ENCODE measurements around the gene BDKRB2.

The BDKRB2 gene

GRCh38 chr14:96245710-96246538 is 41.3 kb downstream of the BDKRB2 start:
- Histone ChIP-seq H3K27me3 (ENCODE audit: low read depth, low read length) (peaks cover 19% of the 10 kb centered on the region; the same call in 1 of the 2 replicates), H4K20me1 (ENCODE audit: insufficient read depth, low read length) (no peaks in the 10 kb centered on the region), H3K4me2 (ENCODE audit: low read length) (no peak overlapping the region), H3K4me1 (ENCODE audit: low read length) (no peaks in the 10 kb centered on the region), H3K27ac (ENCODE audit: low read length) (no peak overlapping the region), H3K79me2 (ENCODE audit: low read length) (no peaks in the 10 kb centered on the region), H3K9ac (ENCODE audit: low read length) (no peak overlapping the region), H3K4me3 (ENCODE audit: low read length) (no peak overlapping the region), H2AFZ (ENCODE audit: low read depth, low read length) (no peak overlapping the region), H3K36me3 (replicated peaks; ENCODE audit: low read depth, low read length) (no peaks in the 10 kb centered on the region), H3K9me3 (ENCODE audit: insufficient read depth, low read length) (no peaks in the 10 kb centered on the region)
- TF ChIP-seq EZH2phosphoT487 (IDR thresholded peaks at IDR 0.05; ENCODE audit: low read depth), result no peak
- TF ChIP-seq, protein P1, sequence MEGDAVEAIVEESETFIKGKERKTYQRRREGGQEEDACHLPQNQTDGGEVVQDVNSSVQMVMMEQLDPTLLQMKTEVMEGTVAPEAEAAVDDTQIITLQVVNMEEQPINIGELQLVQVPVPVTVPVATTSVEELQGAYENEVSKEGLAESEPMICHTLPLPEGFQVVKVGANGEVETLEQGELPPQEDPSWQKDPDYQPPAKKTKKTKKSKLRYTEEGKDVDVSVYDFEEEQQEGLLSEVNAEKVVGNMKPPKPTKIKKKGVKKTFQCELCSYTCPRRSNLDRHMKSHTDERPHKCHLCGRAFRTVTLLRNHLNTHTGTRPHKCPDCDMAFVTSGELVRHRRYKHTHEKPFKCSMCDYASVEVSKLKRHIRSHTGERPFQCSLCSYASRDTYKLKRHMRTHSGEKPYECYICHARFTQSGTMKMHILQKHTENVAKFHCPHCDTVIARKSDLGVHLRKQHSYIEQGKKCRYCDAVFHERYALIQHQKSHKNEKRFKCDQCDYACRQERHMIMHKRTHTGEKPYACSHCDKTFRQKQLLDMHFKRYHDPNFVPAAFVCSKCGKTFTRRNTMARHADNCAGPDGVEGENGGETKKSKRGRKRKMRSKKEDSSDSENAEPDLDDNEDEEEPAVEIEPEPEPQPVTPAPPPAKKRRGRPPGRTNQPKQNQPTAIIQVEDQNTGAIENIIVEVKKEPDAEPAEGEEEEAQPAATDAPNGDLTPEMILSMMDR (IDR thresholded peaks at IDR 0.05; ENCODE audit: low read depth, low read length), result no peak

GRCh38 chr14:96246539-96246847 is 41.9 kb downstream of the BDKRB2 start:
- Histone ChIP-seq H3K36me3 (replicated peaks; ENCODE audit: low read depth, low read length) (no peaks in the 10 kb centered on the region), H3K4me3 (ENCODE audit: low read length) (no peak overlapping the region), H3K27ac (ENCODE audit: low read length) (no peak overlapping the region), H3K4me1 (ENCODE audit: low read length) (no peaks in the 10 kb centered on the region), H3K4me2 (ENCODE audit: low read length) (no peak overlapping the region), H3K9ac (ENCODE audit: low read length) (no peak overlapping the region), H4K20me1 (ENCODE audit: insufficient read depth, low read length) (no peaks in the 10 kb centered on the region), H3K27me3 (ENCODE audit: low read depth, low read length) (peaks cover 19% of the 10 kb centered on the region; the same call in 1 of the 2 replicates), H3K9me3 (ENCODE audit: insufficient read depth, low read length) (no peaks in the 10 kb centered on the region), H3K79me2 (ENCODE audit: low read length) (no peaks in the 10 kb centered on the region), H2AFZ (ENCODE audit: low read depth, low read length) (no peak overlapping the region)
- no peak for TF ChIP-seq EZH2phosphoT487 (IDR thresholded peaks at IDR 0.05; ENCODE audit: low read depth)
- TF ChIP-seq, protein P1 (IDR thresholded peaks at IDR 0.05; ENCODE audit: low read depth, low read length), result no peak

DNA sequence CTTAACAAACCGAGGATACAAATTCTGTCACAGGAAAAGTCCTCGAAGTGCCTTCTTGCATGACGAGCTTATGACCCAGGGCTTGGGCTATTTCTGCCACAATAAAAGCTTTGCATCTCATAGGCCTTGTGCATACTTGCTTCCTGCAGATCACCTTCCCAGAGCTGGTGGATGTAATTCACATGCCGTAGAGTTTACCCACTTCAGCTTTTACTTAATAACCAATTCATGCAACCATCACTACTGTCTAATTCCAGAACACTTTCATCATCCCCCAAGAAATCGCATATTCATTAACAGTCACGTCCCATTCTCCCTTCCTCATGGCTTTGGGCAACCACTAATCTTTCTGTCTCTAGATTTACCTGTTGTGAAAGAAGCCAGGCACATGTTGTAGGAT is 42.4 kb downstream of the BDKRB2 start:
- Histone ChIP-seq H3K4me3 (ENCODE audit: low read length) (no peak overlapping the region), H2AFZ (ENCODE audit: low read depth, low read length) (no peak overlapping the region), H3K79me2 (ENCODE audit: low read length) (no peaks in the 10 kb centered on the region), H3K9me3 (ENCODE audit: insufficient read depth, low read length) (no peaks in the 10 kb centered on the region), H3K27me3 (ENCODE audit: low read depth, low read length) (peaks cover 19% of the 10 kb centered on the region; the same call in 1 of the 2 replicates), H3K4me1 (ENCODE audit: low read length) (no peaks in the 10 kb centered on the region), H3K36me3 (replicated peaks; ENCODE audit: low read depth, low read length) (no peaks in the 10 kb centered on the region), H3K4me2 (ENCODE audit: low read length) (no peak overlapping the region), H4K20me1 (ENCODE audit: insufficient read depth, low read length) (no peaks in the 10 kb centered on the region), H3K9ac (ENCODE audit: low read length) (no peak overlapping the region), H3K27ac (ENCODE audit: low read length) (no peak overlapping the region)
- TF ChIP-seq EZH2phosphoT487 (IDR thresholded peaks at IDR 0.05; ENCODE audit: low read depth), result no peak
- TF ChIP-seq, protein P1 (IDR thresholded peaks at IDR 0.05; ENCODE audit: low read depth, low read length), result no peak

- H3K27me3 ChIP-seq (ENCODE audit: low read depth, low read length), result peaks cover 14% of the 10 kb centered on the region; the same call in 1 of the 2 replicates
- no peak overlapping the region for H3K27ac ChIP-seq (ENCODE audit: low read length)
- no peak overlapping the region for H3K4me3 ChIP-seq (ENCODE audit: low read length)
- no peaks in the 10 kb centered on the region for H3K36me3 ChIP-seq (replicated peaks; ENCODE audit: low read depth, low read length)
- H4K20me1 ChIP-seq (ENCODE audit: insufficient read depth, low read length), result no peaks in the 10 kb centered on the region
- H3K9ac ChIP-seq (ENCODE audit: low read length), result no peak overlapping the region
- H2AFZ ChIP-seq (ENCODE audit: low read depth, low read length), result no peak overlapping the region
- TF ChIP-seq, protein P1 (IDR thresholded peaks at IDR 0.05; ENCODE audit: low read depth, low read length), result no peak
- TF ChIP-seq EZH2phosphoT487 (IDR thresholded peaks at IDR 0.05; ENCODE audit: low read depth), result no peak
- H3K4me1 ChIP-seq (ENCODE audit: low read length), result no peaks in the 10 kb centered on the region
- H3K9me3 ChIP-seq (ENCODE audit: insufficient read depth, low read length), result no peaks in the 10 kb centered on the region
- H3K4me2 ChIP-seq (ENCODE audit: low read length), result no peak overlapping the region
- H3K79me2 ChIP-seq (ENCODE audit: low read length), result no peaks in the 10 kb centered on the region
Measured at GRCh38 chr14:96249029-96249428, 44.4 kb downstream of the BDKRB2 start.

Measured in OCI-LY3 (cell line).